ENCODE measurements around the gene DOCK2. TPM values are rescaled to one million over a fixed set of nuclear protein-coding genes. Genes with fewer than 3 reads are reported as not detected.

DOCK2 gene
- total RNA-seq, 1 experiment from 2014 or later: 0.42 TPM

- Mint-ChIP-seq H3K27ac (ENCODE audit: low read depth, unreplicated experiment) (no peak overlapping the region), H3K27me3 (ENCODE audit: insufficient read depth, unreplicated experiment) (peaks cover 27% of the 10 kb centered on the region), H3K36me3 (ENCODE audit: insufficient read depth, unreplicated experiment) (no peaks in the 10 kb centered on the region), H3K4me3 (ENCODE audit: unreplicated experiment) (no peak overlapping the region), H3K9me3 (ENCODE audit: unreplicated experiment) (no peaks in the 10 kb centered on the region), H3K4me1 (ENCODE audit: insufficient read depth, unreplicated experiment) (no peaks in the 10 kb centered on the region)
- ChIA-PET CTCF (interaction anchor here (0.9 to 4.5 kb wide), 12 partner anchors 11 to 1083 kb away, joined by 3 to 62 read pairs (median 6); partner anchors contain the start of gene INSYN2B), POLR2A (no interaction called here)
- no TSS peak for BruUV-seq (replicated peaks)
- intact Hi-C loops (cut with micrococcal nuclease): no loop called here
- DNase-seq (ENCODE audit: unreplicated experiment): no peak
- TF ChIP-seq CTCF (IDR thresholded peaks at IDR 0.05; ENCODE audit: unreplicated experiment): no peak
Measured at GRCh38 chr5:170069512-170069911, 432.4 kb downstream of the DOCK2 start.

- peak; percentile 81 for TF ChIP-seq CTCF (IDR thresholded peaks at IDR 0.05; ENCODE audit: unreplicated experiment)
- ChIA-PET POLR2A (no interaction called here), CTCF (interaction anchor here (0.6 to 4.5 kb wide), 66 partner anchors 8 to 1607 kb away, joined by 3 to 62 read pairs (median 4); partner anchors contain the start of gene INSYN2B)
- Mint-ChIP-seq H3K9me3 (ENCODE audit: unreplicated experiment) (no peaks in the 10 kb centered on the region), H3K4me3 (ENCODE audit: unreplicated experiment) (no peak overlapping the region), H3K27me3 (ENCODE audit: insufficient read depth, unreplicated experiment) (peaks cover 31% of the 10 kb centered on the region), H3K36me3 (ENCODE audit: insufficient read depth, unreplicated experiment) (no peaks in the 10 kb centered on the region), H3K4me1 (ENCODE audit: insufficient read depth, unreplicated experiment) (no peaks in the 10 kb centered on the region), H3K27ac (ENCODE audit: low read depth, unreplicated experiment) (no peak overlapping the region)
- intact Hi-C loops (cut with micrococcal nuclease): loop anchor here (1.0 kb wide), 1 partner anchor 368 kb away; no protein-coding TSS in a partner anchor
- DNase-seq (ENCODE audit: unreplicated experiment): peak; percentile 60
- BruUV-seq (replicated peaks): no TSS peak
Measured at GRCh38 chr5:170070556-170071412, 433.7 kb downstream of the DOCK2 start.

GRCh38 chr5:170071748-170072147, 434.7 kb downstream of the DOCK2 start:
- intact Hi-C loops (cut with micrococcal nuclease): loop anchor here (1.0 kb wide), 1 partner anchor 369 kb away; no protein-coding TSS in a partner anchor

More at GRCh38 chr5:170071748-170072147, 434.7 kb downstream of the DOCK2 start:
- Mint-ChIP-seq H3K9me3 (ENCODE audit: unreplicated experiment) (no peaks in the 10 kb centered on the region), H3K4me3 (ENCODE audit: unreplicated experiment) (no peak overlapping the region), H3K4me1 (ENCODE audit: insufficient read depth, unreplicated experiment) (no peaks in the 10 kb centered on the region), H3K27me3 (ENCODE audit: insufficient read depth, unreplicated experiment) (peaks cover 31% of the 10 kb centered on the region), H3K27ac (ENCODE audit: low read depth, unreplicated experiment) (no peak overlapping the region), H3K36me3 (ENCODE audit: insufficient read depth, unreplicated experiment) (no peaks in the 10 kb centered on the region)
- TF ChIP-seq CTCF (IDR thresholded peaks at IDR 0.05; ENCODE audit: unreplicated experiment): no peak
- no peak for DNase-seq (ENCODE audit: unreplicated experiment)
- CTCF ChIA-PET: interaction anchor here (0.6 to 4.5 kb wide), 42 partner anchors 9 to 1366 kb away, joined by 3 to 62 read pairs (median 4); partner anchors contain the start of gene INSYN2B
- no TSS peak for BruUV-seq (replicated peaks)
- POLR2A ChIA-PET: no interaction called here
